ENCODE results near the gene TOMM6.
"Not testable (repeated sequence)": the region's sequence is repeated elsewhere in the genome, so short reads cannot be mapped to it uniquely, and the experiment has no call there.

TOMM6 gene

DNA sequence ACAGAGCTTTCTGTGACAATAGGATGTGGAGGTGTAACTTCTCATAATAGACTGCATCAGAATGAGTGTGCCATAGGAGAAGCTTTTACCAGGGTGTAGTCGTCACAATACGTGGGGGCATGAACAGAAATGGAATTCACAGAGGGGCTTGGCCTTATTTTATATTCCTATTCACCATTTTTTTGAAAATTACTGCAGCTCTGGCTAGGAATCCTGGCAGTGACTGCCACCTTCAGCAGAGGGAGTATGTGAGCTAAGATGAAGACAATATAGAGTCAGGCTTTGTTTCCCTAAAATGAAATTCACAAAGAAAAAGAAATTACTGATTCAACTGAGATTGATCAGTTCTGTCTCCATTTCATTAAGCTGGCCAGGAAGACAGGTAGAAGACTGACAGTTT, 13.9 kb downstream of the TOMM6 start:
- TF ChIP-seq, protein P1, sequence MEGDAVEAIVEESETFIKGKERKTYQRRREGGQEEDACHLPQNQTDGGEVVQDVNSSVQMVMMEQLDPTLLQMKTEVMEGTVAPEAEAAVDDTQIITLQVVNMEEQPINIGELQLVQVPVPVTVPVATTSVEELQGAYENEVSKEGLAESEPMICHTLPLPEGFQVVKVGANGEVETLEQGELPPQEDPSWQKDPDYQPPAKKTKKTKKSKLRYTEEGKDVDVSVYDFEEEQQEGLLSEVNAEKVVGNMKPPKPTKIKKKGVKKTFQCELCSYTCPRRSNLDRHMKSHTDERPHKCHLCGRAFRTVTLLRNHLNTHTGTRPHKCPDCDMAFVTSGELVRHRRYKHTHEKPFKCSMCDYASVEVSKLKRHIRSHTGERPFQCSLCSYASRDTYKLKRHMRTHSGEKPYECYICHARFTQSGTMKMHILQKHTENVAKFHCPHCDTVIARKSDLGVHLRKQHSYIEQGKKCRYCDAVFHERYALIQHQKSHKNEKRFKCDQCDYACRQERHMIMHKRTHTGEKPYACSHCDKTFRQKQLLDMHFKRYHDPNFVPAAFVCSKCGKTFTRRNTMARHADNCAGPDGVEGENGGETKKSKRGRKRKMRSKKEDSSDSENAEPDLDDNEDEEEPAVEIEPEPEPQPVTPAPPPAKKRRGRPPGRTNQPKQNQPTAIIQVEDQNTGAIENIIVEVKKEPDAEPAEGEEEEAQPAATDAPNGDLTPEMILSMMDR (IDR thresholded peaks at IDR 0.05; ENCODE audit: low read depth, low read length): peak; percentile 54
- DNase-seq (ENCODE audit: extremely low read depth, low read depth): no peak

DNA sequence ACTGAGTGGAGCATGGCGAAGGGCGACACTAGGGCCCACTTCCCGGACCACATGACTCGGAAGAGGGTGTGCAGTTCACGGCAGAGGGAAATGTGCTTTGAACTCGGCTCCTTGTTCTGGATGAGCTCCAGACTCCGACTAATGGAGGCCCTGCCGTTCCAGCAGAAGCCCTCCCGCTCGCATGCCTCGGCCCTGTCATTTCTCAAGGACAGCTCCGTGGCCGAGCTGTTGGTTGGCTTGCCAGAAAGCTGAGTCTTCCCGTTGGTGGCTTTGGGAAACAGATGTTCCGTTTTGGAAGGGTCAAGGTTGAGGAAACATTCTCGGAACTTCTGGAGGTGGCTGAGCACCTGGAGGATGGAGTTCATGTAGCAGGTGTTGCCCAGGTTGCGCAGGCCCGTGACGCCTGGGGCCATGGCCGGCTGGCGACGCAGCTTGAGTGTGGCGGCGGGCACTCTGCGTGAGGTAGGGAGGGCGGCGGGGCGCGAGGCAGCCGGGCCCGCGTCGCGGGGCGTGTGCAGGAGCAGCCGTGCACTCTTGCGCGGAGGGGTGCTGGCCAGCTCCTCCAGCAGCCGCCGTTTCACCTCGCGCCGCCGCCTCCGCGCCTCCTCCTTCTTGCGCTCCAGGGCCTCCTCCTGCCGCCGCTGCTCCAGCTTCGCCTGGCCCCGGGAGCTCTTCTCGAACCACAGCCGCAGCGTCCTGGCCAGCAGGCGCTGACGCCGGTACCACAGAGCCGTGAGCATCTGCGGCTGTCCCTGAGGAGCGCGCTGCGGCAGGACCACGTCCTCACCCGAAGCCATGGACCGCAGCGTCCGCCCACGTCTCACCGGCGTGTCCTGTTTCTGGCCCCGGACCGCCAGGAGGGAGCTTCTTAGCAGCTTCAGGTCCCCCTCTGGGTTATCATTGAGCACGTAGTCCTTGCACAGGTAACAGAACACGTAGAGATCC, 18.6 kb downstream of the TOMM6 start:
- DNase-seq (ENCODE audit: extremely low read depth, low read depth): no peak
- TF ChIP-seq, protein P1 (IDR thresholded peaks at IDR 0.05; ENCODE audit: low read depth, low read length): no peak

DNA sequence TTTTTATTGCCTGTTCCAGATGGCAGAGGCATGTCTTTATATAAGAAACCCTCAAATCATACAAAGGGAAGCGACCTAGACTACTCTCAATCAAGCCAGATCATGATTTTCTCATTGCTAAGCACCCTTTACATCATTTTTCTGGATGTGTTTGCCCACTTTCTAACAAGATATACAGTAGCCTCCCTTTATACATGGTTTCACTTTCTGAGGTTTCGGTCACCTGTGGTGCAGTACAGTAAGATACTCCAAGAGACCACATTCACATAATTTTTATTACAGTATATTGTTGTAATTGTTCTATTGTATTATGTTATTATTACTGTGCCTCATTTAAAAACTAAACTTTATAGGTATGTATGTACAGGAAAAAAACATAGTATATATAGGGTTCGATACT, 23.6 kb downstream of the TOMM6 start:
- TF ChIP-seq, protein P1 (IDR thresholded peaks at IDR 0.05; ENCODE audit: low read depth, low read length): no peak
- DNase-seq (ENCODE audit: extremely low read depth, low read depth): no peak

DNA sequence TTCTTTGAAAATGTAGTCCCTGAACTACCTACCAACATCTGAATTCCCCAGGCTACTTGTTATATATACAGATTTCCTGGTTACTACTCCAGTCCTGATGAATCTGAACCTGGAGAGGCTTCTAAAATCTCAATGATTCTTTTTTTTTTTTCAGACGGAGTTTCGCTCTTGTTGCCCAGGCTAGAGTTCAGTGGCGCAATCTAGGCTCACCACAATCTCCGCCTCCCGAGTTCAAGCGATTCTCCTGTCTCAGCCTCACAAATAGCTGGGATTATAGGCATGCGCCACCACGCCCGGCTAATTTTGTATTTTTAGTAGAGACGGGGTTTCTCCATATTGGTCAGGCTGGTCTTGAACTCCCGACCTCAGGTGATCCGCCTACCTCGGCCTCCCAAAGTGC, 24.5 kb downstream of the TOMM6 start:
- DNase-seq (ENCODE audit: extremely low read depth, low read depth): not testable (repeated sequence)

DNA sequence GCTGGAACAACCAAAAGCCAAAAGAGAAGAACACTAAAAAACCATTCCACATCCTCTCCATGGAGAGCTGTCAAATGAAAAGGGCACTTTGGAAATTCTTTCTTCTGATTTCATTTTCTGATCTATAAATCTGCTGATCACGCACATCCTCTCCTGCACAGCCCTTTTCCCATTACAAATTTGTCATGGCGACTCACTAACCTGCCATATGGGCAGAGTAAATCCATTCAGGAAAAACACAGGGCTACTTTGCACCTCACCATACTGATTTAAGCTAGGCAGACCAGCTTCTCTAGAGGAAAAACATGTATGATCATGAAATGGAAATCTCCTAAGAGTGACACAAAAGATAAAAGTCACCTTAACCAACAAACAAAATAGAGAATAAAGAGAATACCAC, 26.0 kb downstream of the TOMM6 start:
- TF ChIP-seq, protein P1 (IDR thresholded peaks at IDR 0.05; ENCODE audit: low read depth, low read length): no peak
- no peak for DNase-seq (ENCODE audit: extremely low read depth, low read depth)

DNA sequence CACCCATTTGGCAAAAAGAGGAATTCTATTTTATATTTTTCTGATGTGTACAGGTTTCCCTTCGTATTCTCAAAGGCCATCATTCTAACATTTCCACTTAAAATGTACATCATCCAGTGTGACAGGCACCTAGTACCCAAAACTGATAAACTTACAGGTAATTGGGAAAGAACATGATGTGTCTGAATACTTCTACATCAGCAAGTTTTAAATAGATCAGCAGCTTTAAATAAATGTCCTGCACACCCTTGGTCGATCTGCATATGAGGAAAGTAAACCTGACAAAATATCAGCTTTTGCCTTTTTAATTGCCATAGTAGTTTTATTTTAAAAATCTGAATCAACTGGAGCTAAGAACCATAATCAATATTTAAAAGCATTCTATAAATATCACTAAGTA, 26.5 kb downstream of the TOMM6 start:
- DNase-seq (ENCODE audit: extremely low read depth, low read depth): no peak
- TF ChIP-seq, protein P1 (IDR thresholded peaks at IDR 0.05; ENCODE audit: low read depth, low read length): no peak

DNA sequence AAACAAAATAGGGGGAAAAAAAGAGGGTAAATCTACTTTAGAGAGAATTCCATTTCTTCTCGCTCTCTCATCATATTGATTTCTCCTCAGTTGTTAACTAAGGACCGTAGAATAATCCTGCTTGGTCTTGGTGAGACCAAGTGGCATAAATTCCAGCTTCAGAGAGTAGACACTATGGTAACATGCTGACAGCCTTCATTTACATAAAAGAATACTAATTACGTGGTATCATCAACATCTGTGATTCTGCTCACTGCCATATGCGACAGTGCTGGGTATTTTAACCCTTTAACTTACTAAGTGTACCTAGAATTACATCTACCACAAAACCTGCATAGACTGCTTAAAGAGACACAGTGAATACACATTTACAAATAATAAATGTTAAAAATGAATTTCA, 27.1 kb downstream of the TOMM6 start:
- TF ChIP-seq, protein P1 (IDR thresholded peaks at IDR 0.05; ENCODE audit: low read depth, low read length): no peak
- DNase-seq (ENCODE audit: extremely low read depth, low read depth): no peak

DNA sequence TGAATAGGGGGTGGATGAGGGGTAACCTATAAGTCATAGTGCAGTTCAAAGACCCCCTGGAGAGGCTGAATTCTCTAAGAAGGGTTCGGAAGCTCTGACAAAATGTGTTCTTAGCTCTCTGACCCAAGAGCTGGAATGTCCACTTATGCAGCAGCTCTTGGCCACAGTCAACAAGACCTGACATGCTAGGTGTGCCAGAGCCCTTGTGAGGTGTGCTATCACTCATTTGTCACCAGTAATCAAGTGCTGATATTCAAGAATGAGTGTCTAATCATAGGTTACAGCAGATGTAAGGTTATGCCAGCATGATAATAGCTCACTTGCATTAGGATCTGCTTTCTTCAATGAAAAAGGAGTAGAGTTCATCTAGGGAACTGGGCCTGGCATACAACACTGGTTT, 28.1 kb downstream of the TOMM6 start:
- TF ChIP-seq, protein P1 (IDR thresholded peaks at IDR 0.05; ENCODE audit: low read depth, low read length): no peak
- DNase-seq (ENCODE audit: extremely low read depth, low read depth): no peak
